ENCODE measurements around the gene CD160. TPM values are rescaled to one million over a fixed set of nuclear protein-coding genes. Genes with fewer than 3 reads are reported as not detected.

Gene CD160
- total RNA-seq, 4 donors from 2014 or later = 0.82 to 1.6 TPM; not detected in 2

DNA sequence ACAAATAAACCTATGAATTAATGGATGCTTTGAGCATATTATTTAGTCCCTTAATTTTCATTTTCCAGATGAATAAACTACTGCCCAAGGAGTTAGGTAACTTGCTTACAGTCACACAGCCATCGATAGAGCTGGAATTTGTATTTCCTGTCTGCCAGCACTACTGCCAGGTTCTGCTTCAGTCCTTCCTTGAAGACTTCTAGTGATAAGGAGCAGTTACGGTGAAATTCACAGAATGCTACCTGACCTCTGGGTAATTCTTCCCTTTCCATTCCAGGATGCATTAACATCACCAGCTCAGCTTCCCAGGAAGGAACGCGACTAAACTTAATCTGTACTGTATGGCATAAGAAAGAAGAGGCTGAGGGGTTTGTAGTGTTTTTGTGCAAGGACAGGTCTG is 11.2 kb downstream of the CD160 start:
- WGBS, 2 donors (ENCODE audit: low coverage in 1 of 2) = 94 to 100% methylated on average over 4 of the region's 4 CpGs
- no peak for DNase-seq

GRCh38 chr1:145730900-145731299 is 11.6 kb downstream of the CD160 start:
- intact Hi-C loops (cut with DNase I; ENCODE audit: low total_unique reads) = no loop called here
- Histone ChIP-seq H3K4me3 (no peak overlapping the region), H3K36me3 (no peaks in the 10 kb centered on the region), H3K9me3 (no peaks in the 10 kb centered on the region), H3K27ac (no peak overlapping the region), H3K4me1 (no peaks in the 10 kb centered on the region), H3K27me3 (no peaks in the 10 kb centered on the region)
- WGBS, 2 donors (ENCODE audit: low coverage in 1 of 2) = 96 to 100% methylated on average over 1 to 3 of the region's 3 CpGs
- no peak for TF ChIP-seq EP300 (IDR thresholded peaks at IDR 0.05; ENCODE audit: low read depth)
- no peak for TF ChIP-seq POLR2A (IDR thresholded peaks at IDR 0.05)
- TF ChIP-seq CTCF (IDR thresholded peaks at IDR 0.05) = no peak
- no peak for TF ChIP-seq POLR2AphosphoS5 (IDR thresholded peaks at IDR 0.05)
- in situ Hi-C loops (cut with MboI; ENCODE audit: low pct_ligation_motif_present in 1 of 4, low pct_unique_long_range_greater_than_20kb in 1 of 4, low sequenced_read_pairs in 3 of 4) = no loop called here
- no peak for DNase-seq

More for the DNA sequence above, 11.2 kb downstream of the CD160 start:
- Histone ChIP-seq H3K4me3 (no peak overlapping the region), H3K4me1 (no peaks in the 10 kb centered on the region), H3K27ac (no peak overlapping the region), H3K27me3 (no peaks in the 10 kb centered on the region), H3K9me3 (no peaks in the 10 kb centered on the region), H3K36me3 (no peaks in the 10 kb centered on the region)
- TF ChIP-seq POLR2AphosphoS5 (IDR thresholded peaks at IDR 0.05) (no peak), POLR2A (IDR thresholded peaks at IDR 0.05) (no peak), CTCF (IDR thresholded peaks at IDR 0.05) (no peak), EP300 (IDR thresholded peaks at IDR 0.05; ENCODE audit: low read depth) (no peak)
- intact Hi-C loops (cut with DNase I; ENCODE audit: low total_unique reads) (no loop called here), in situ Hi-C loops (cut with MboI; ENCODE audit: low pct_ligation_motif_present in 1 of 4, low pct_unique_long_range_greater_than_20kb in 1 of 4, low sequenced_read_pairs in 3 of 4) (no loop called here)

- intact Hi-C loops (cut with DNase I; ENCODE audit: low total_unique reads) (no loop called here), in situ Hi-C loops (cut with MboI; ENCODE audit: low pct_ligation_motif_present in 1 of 4, low pct_unique_long_range_greater_than_20kb in 1 of 4, low sequenced_read_pairs in 3 of 4) (no loop called here)
- Histone ChIP-seq H3K36me3 (no peaks in the 10 kb centered on the region), H3K27me3 (no peaks in the 10 kb centered on the region), H3K27ac (no peak overlapping the region), H3K4me3 (no peak overlapping the region), H3K4me1 (no peaks in the 10 kb centered on the region), H3K9me3 (no peaks in the 10 kb centered on the region)
- TF ChIP-seq CTCF (IDR thresholded peaks at IDR 0.05) = no peak
- TF ChIP-seq POLR2A (IDR thresholded peaks at IDR 0.05) = no peak
- TF ChIP-seq EP300 (IDR thresholded peaks at IDR 0.05; ENCODE audit: low read depth) = no peak
- no peak for TF ChIP-seq POLR2AphosphoS5 (IDR thresholded peaks at IDR 0.05)
- DNase-seq = no peak
- 100% methylated on average over 1 of the region's 1 CpG for WGBS, 2 donors (ENCODE audit: low coverage in 1 of 2)
Observed at GRCh38 chr1:145736191-145736590, 16.9 kb downstream of the CD160 start.

GRCh38 chr1:145740269-145740668 is 21.0 kb downstream of the CD160 start:
- H3K27ac ChIP-seq = no peak overlapping the region
- no peak for DNase-seq
- in situ Hi-C loops (cut with MboI; ENCODE audit: low pct_ligation_motif_present in 1 of 4, low pct_unique_long_range_greater_than_20kb in 1 of 4, low sequenced_read_pairs in 3 of 4) = no loop called here
- no peak overlapping the region for H3K4me3 ChIP-seq
- intact Hi-C loops (cut with DNase I; ENCODE audit: low total_unique reads) = no loop called here
- 39 to 45% methylated on average over 4 of the region's 4 CpGs for WGBS, 2 donors (ENCODE audit: low coverage in 1 of 2)
- no peaks in the 10 kb centered on the region for H3K4me1 ChIP-seq
- TF ChIP-seq POLR2A (IDR thresholded peaks at IDR 0.05) (no peak), POLR2AphosphoS5 (IDR thresholded peaks at IDR 0.05) (no peak), EP300 (IDR thresholded peaks at IDR 0.05; ENCODE audit: low read depth) (no peak), CTCF (IDR thresholded peaks at IDR 0.05) (no peak)
- H3K27me3 ChIP-seq = no peaks in the 10 kb centered on the region
- H3K9me3 ChIP-seq = no peaks in the 10 kb centered on the region
- peaks cover 0 to 8% (median 4%) of the 10 kb centered on the region in 4 donors for H3K36me3 ChIP-seq

Data from transverse colon (tissue), 4 donors.